ENCODE data around the gene PTGR3. TPM values are rescaled to one million over a fixed set of nuclear protein-coding genes. Genes with fewer than 3 reads are reported as not detected.

The PTGR3 gene
- total RNA-seq, 1 experiment from 2014 or later: 31.7 TPM

DNA sequence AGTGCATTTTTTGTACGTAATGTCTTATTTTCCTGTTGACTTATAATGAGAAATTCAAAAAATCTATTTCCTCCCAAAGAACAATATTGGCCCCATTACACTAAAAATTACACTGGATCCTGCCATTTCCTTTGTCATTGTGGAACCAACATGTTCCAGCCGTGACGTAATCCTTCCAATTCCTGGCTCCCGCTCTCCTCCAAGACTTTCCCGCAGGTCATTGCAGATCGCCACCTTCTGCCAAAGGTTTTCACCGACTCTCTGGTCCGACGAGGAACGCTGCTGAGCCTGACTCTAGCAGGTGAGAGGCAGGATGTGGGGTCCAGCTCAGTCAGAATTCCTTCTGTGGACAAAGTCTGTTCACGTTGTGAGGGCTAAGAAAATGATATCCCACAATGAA is 38.0 kb downstream of the PTGR3 start:
- H3K4me1 Mint-ChIP-seq (ENCODE audit: low read depth, unreplicated experiment): peaks cover 15% of the 10 kb centered on the region
- intact Hi-C loops (cut with micrococcal nuclease; ENCODE audit: unreplicated experiment): no loop called here
- no TSS peak for BruUV-seq (replicated peaks)

DNA sequence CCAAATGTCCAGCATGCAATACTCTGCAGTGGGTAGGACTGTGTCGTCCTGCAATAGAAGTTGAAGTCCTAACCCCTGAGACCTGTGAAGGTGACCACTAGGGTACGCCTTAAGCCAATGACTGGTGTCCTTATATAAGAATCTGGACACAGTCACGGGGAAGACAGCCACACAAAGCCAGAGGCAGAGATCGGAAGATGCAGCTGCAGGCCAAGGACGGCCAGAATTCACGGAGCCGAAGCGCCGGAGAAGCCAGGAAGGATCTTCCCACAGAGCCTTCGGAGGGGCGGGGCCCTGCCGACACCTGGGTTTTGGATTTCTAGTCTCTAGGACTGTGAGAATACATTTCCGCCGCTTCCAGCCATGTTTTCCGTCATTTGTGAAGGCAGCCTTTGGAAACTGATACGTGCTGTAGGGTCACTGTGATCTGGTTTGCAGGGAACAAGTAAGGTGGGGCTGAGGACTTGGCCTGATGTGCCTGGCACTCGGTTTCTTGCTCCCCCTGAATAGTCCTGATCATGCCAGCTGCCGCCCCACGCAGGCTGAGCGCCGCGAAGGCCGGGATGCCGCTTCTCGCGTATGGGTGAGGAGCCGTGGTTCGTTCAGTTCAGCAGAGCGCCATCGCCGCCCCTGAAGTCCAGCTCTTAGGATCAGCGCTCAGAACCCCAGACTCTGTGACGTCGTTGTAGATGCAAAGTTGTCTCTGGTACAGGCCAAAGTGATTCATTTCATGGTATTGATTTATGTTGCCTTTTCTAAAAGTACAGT is 38.7 kb downstream of the PTGR3 start:
- intact Hi-C loops (cut with micrococcal nuclease; ENCODE audit: unreplicated experiment): no loop called here
- Mint-ChIP-seq H3K4me3 (ENCODE audit: low read depth, unreplicated experiment) (no peak overlapping the region), H3K36me3 (ENCODE audit: insufficient read depth, unreplicated experiment) (no peaks in the 10 kb centered on the region), H3K27ac (ENCODE audit: unreplicated experiment) (no peak overlapping the region), H3K4me1 (ENCODE audit: low read depth, unreplicated experiment) (peaks cover 15% of the 10 kb centered on the region), H3K27me3 (ENCODE audit: unreplicated experiment) (peaks cover 31% of the 10 kb centered on the region), H3K9me3 (ENCODE audit: low read depth, unreplicated experiment) (no peaks in the 10 kb centered on the region)
- no peak for DNase-seq
- CTCF ChIA-PET: no interaction called here
- TF ChIP-seq, protein P1, sequence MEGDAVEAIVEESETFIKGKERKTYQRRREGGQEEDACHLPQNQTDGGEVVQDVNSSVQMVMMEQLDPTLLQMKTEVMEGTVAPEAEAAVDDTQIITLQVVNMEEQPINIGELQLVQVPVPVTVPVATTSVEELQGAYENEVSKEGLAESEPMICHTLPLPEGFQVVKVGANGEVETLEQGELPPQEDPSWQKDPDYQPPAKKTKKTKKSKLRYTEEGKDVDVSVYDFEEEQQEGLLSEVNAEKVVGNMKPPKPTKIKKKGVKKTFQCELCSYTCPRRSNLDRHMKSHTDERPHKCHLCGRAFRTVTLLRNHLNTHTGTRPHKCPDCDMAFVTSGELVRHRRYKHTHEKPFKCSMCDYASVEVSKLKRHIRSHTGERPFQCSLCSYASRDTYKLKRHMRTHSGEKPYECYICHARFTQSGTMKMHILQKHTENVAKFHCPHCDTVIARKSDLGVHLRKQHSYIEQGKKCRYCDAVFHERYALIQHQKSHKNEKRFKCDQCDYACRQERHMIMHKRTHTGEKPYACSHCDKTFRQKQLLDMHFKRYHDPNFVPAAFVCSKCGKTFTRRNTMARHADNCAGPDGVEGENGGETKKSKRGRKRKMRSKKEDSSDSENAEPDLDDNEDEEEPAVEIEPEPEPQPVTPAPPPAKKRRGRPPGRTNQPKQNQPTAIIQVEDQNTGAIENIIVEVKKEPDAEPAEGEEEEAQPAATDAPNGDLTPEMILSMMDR (IDR thresholded peaks at IDR 0.05; ENCODE audit: unreplicated experiment): no peak
- no TSS peak for BruUV-seq (replicated peaks)

More for the DNA sequence above, 38.0 kb downstream of the PTGR3 start:
- H3K36me3 Mint-ChIP-seq (ENCODE audit: insufficient read depth, unreplicated experiment): no peaks in the 10 kb centered on the region
- CTCF ChIA-PET: no interaction called here
- H3K9me3 Mint-ChIP-seq (ENCODE audit: low read depth, unreplicated experiment): no peaks in the 10 kb centered on the region
- H3K27me3 Mint-ChIP-seq (ENCODE audit: unreplicated experiment): peaks cover 31% of the 10 kb centered on the region
- H3K4me3 Mint-ChIP-seq (ENCODE audit: low read depth, unreplicated experiment): no peak overlapping the region
- no peak for DNase-seq
- no peak overlapping the region for H3K27ac Mint-ChIP-seq (ENCODE audit: unreplicated experiment)
- TF ChIP-seq, protein P1 (IDR thresholded peaks at IDR 0.05; ENCODE audit: unreplicated experiment): no peak

DNA sequence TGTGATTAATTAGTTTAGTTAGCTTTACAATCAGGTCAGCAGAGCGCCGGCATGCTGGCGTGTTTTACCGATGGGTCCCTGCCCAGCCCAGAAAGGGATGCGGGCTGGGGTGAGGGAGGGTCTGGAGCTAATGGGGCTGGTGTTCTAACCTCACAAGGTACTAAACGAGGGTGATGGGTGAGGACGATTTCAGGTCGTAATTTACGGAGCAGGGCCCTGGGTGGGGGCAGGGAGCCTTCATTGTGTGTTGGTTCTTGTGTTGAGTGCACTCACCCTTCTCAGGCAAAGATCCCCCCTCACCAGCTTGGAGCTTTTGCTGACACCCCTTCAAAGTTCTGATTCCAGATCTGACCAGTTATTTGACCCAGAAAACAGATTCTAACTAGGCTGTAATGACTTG is 39.5 kb downstream of the PTGR3 start:
- no peak for DNase-seq
- no peak overlapping the region for H3K27ac Mint-ChIP-seq (ENCODE audit: unreplicated experiment)
- CTCF ChIA-PET: interaction anchor here (0.6 kb wide), 1 partner anchor 128 kb away, joined by 3 read pairs; no protein-coding TSS in a partner anchor
- H3K4me1 Mint-ChIP-seq (ENCODE audit: low read depth, unreplicated experiment): peaks cover 15% of the 10 kb centered on the region
- intact Hi-C loops (cut with micrococcal nuclease; ENCODE audit: unreplicated experiment): no loop called here
- H3K36me3 Mint-ChIP-seq (ENCODE audit: insufficient read depth, unreplicated experiment): no peaks in the 10 kb centered on the region
- BruUV-seq (replicated peaks): no TSS peak
- no peak overlapping the region for H3K4me3 Mint-ChIP-seq (ENCODE audit: low read depth, unreplicated experiment)
- H3K27me3 Mint-ChIP-seq (ENCODE audit: unreplicated experiment): peaks cover 31% of the 10 kb centered on the region
- TF ChIP-seq, protein P1 (IDR thresholded peaks at IDR 0.05; ENCODE audit: unreplicated experiment): no peak
- H3K9me3 Mint-ChIP-seq (ENCODE audit: low read depth, unreplicated experiment): no peaks in the 10 kb centered on the region

DNA sequence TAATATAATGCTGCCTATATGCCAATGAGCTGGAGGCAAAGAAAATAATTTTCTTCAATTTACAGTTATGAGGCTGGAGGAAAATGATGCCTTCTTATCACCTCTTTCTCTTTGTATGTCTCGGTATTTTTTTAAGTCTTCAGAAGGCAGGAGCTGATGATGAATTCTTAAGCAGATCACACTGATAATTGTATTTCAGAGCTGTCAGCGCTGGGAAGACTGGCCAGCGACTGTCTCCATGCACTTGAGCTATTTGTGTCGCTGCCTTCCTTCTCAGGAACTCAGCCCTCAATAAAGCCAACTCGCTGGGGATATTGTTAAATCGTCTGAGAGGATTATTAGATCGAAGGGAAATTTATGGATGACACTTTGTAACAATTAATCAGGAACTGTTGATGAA is 40.3 kb downstream of the PTGR3 start:
- BruUV-seq (replicated peaks): no TSS peak
- peaks cover 15% of the 10 kb centered on the region for H3K4me1 Mint-ChIP-seq (ENCODE audit: low read depth, unreplicated experiment)
- no peaks in the 10 kb centered on the region for H3K36me3 Mint-ChIP-seq (ENCODE audit: insufficient read depth, unreplicated experiment)
- no peaks in the 10 kb centered on the region for H3K9me3 Mint-ChIP-seq (ENCODE audit: low read depth, unreplicated experiment)
- CTCF ChIA-PET: interaction anchor here (0.6 kb wide), 1 partner anchor 127 kb away, joined by 3 read pairs; no protein-coding TSS in a partner anchor
- no peak for DNase-seq
- TF ChIP-seq, protein P1 (IDR thresholded peaks at IDR 0.05; ENCODE audit: unreplicated experiment): no peak
- H3K27me3 Mint-ChIP-seq (ENCODE audit: unreplicated experiment): peaks cover 29% of the 10 kb centered on the region
- intact Hi-C loops (cut with micrococcal nuclease; ENCODE audit: unreplicated experiment): no loop called here
- no peak overlapping the region for H3K27ac Mint-ChIP-seq (ENCODE audit: unreplicated experiment)
- H3K4me3 Mint-ChIP-seq (ENCODE audit: low read depth, unreplicated experiment): no peak overlapping the region

Data from Calu3 (cell line).